Muscle of back (tissue), 11 donors: ENCODE measurements around the gene CDK19. TPM values are rescaled to one million over a fixed set of nuclear protein-coding genes. Genes with fewer than 3 reads are reported as not detected.

Experiments
- DNase-seq, 3 donors: peaks; one replicate each; pipeline versions ENCODE4 v3.0.0 to v3.0.0-alpha.2; 2013
- polyA plus RNA-seq, 10 donors: library from polyadenylated mRNA; unstranded; fragments of 120-200 nt; gene quantifications; one replicate each; pipeline ENCODE4 v1.2.1, GENCODE V29; 2013; ENCODE audit not compliant: insufficient read length in 10 of 10

The CDK19 gene
- polyA plus RNA-seq, 10 donors: 12.7 to 22.4 (median 16.0) TPM

DNA sequence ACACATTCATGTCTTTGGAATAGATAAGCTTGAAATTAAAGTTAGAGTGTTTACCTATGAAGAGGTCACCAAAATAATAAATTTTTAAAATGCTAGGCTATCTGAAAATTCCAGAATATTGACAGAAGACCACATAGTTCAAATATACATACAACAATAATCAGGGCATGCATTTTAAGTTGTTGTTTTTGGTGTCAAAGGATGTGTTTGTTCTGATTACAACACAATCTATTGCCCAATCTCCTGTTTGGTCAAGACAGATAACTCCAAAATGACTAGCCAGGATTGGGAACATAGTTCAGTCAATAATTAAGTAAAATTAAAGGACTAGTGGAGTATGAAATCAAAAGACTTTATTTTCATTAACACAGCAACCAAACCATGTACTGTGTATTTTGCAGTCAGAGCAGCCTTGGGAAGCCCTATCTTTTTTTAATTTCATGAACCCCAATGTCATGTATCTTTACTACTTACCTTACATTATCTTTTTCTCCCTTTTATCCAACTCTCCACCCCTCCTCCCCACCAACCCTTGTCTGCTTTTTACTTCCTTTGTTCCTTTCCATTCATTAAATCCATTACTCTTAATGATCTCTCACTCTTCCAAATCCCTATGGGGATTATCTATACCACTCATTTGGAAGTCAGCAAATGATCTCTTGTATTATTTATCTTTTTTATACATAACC, 111.2 kb downstream of the CDK19 start:
- no peak for DNase-seq

- DNase-seq: no peak
Measured at GRCh38 chr6:110703010-110703905, 112.0 kb downstream of the CDK19 start.

DNA sequence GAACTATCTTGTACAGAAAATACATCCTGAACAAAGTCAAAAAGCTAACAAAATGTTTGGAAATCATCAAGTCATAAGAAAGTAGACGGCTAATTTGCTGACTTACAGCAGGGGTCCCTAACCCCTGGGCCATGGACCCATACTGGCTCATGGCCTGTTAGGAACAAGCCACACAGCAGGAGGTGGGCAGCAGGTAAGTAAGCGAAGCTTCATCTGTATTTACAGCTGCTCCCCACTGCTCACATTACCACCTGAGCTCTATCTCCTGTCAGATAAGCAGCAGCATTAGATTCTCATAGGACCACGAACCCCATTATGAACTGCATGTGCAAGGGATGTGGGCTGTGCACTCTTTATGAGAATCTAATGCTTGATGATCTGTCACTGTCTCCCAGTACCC, 115.5 kb downstream of the CDK19 start:
- no peak for DNase-seq

GRCh38 chr6:110693994-110694393, 121.3 kb downstream of the CDK19 start:
- DNase-seq: no peak

- no peak for DNase-seq
Measured at GRCh38 chr6:110693296-110693695, 122.0 kb downstream of the CDK19 start.

GRCh38 chr6:110690916-110691315, 124.4 kb downstream of the CDK19 start:
- no peak for DNase-seq

DNA sequence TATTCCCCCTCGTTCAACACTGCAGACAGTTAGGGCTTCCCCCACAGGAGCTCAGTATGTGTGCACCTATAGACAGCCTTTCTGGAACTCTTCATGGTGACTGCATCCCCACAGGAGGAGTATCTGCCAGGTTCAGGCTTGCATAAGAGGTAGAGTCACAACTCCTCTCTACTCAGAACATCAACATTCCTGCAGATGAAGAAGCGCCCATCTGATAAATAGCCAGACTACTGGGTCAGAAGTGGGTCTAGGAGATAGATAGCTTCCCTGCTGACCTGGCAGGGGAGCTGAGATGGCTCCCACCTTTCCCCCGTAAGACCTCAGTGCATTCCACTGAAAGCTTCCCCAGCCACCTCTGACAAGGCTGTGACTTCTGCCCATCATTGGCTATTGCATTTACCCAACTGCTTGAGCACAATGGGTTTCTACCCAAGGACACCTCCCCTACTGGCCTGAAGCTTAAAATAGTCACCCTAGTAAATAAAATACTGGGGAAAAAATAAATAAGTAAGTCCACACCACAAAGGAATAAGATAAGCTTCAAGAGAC, 125.1 kb downstream of the CDK19 start:
- DNase-seq: no peak

DNA sequence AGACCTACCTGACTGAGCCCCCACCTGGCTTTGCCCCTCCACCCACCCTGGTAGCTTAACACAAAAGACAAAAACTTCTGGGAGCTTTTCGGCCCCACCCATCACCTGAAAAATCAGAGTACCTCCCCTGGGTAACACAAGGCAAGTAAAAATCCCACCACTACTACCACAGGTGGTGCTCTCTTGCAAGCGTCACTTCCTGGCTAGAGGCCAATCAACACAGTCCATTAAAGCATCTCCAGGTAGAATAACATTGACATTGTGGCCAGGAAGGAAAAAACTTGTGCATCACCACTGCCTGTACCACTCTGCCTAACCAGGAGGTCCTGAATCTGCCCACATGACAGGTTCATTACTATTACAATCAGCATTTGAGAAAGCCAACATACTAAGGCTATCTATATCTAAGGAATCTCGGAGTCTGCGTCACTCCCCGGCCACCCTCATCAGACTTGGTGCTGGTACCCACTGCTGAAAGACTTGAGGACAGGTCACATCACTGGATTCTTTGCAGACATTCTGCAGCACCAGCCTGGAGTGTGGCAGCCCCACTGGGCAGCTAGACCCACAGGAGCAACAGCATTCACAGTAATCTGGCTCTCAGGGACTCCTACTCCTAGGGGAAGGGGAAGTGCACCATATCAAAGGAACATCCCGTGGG, 125.9 kb downstream of the CDK19 start:
- DNase-seq: no peak

DNA sequence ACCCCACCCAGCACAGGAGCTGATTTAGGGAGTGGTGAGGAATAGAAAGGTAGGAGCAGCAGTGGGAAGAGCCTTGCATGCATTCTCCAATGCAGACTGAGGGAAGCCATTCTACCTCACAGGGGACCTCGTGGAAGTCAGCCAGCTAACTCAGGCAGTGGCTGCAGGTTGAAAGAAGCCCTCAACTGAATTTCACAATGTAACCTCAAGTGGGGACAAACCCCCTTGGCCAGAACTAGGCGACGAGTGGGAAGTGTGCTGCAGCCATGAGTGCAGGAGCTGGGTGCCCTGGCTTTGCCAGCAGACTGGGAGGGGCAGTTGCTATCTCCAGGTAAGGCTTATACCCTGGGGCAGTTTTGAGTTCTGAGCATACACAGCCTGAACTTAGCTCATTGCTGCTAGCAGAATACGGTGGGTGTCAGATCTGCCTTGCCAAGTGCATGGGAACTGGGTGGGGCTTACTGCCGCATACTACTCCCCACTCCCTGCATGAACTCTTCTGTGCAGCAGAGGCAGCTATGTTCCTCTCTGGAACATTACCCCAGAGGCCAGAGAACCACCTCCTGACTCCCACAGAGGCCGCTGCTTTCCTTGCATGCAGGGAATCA, 126.5 kb downstream of the CDK19 start:
- no peak for DNase-seq

DNA sequence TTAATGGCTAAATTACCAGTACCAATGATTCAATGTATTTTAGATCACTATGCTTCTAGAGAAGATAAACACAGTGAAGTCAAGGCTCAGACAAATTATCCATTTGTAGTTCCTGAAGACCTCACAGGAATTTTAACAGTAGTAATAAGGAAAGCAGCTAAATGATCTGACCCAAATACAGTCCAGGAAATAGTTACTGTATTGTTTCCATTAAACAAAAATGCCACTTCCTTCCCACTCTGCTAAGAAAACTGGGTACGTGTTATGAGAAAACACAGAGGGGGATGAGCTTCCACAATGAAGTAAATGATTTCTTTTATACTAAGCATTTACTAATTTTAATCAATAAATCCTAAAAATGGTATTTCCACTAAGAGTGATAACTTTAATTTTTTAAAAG, 127.9 kb downstream of the CDK19 start:
- DNase-seq: no peak

DNA sequence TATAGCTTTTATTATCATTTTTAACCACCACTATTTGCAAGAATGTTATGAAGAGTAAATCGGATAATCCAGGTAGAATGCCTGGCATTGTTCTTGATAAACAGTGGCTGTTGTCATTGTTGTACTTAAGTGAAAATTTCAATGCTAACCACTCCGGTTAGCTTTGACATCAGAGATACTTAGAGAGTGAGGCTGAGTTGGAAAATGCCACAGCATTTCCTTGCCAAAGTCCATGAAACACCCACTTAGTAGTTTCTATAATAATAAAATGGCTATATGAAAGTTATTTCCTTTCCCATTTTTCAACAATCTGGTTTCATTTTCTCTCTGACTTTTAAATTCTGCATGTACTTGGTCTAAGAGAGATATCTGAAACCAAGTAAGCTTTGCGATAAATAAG, 132.0 kb downstream of the CDK19 start:
- DNase-seq: no peak

DNA sequence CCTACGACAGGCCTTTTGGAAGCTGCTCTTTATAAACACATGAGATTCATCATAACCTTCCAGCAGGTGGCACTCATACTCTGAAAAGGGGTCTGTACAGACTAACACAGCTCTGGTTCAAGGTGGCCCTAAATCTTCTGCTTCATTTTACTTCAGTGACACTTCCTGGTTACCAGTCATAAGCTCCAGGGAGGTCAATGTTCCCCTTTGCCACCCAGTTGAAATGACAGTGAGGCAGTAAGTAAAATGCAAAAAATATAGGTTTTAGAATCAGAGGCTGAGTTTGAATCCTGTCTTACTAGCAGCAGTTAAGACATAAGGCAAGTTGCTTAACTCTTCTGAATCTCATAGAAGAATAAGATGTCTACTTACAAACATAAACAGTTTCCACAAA, 132.8 kb downstream of the CDK19 start:
- peak; percentile 76 to 87 (median 79) for DNase-seq

DNA sequence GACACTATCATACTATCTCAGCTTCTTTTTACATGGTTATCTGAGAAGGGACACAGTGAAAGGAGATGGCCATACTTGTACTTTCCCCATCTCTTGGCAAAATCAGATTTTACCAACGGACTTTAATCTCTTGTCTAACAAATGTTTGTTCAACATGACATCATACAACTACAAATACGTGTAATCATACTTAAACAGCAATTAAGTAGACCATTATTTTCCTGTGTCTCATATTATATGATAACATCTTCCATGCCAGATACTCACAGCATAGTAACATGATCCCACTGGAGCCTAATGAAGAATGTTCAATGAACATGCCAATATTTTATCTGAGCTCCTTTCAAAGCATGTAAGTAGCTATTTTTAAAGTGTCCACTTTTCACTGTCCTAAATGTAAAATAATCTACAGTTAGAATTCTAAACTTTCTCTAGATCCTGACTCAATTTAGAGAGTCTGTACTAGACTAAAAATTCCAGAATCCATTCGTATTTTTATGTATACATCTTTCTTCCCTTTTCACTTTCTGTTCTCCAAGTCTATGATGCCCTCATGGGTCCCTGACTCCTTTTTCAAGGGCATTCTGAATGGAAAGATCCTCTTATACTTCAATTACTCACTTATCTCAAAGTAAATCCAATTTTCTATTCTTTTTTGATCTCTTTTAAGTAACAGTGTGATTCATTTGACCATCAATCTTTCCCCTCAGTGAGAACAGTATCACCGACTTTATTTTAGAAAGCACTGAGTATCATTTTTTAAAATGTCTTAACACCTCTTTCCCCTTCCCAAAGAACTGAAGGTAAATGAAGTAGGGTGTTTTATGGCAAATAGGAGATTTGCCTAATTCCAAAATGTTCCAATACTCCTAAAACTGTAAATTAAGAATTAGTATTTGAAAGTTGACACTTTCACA, 133.5 kb downstream of the CDK19 start:
- DNase-seq: no peak

DNA sequence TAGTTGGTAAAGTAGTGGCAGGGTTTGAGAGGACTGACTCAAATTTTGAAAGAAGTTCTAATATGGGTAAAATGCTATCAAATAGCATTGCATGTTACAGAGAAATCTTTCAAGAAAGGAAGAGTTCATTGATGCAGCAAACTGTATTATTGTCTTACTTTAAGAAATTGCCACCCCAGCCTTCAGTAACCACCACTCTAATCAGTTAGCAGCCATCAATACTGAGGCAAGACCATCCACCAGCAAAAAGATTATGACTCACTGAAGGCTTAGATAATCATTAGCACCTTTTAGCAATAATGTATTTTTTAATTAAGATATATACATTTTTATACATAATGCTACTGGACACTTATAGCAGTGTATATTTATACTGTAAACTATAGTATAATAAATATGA, 138.9 kb downstream of the CDK19 start:
- DNase-seq: no peak

DNA sequence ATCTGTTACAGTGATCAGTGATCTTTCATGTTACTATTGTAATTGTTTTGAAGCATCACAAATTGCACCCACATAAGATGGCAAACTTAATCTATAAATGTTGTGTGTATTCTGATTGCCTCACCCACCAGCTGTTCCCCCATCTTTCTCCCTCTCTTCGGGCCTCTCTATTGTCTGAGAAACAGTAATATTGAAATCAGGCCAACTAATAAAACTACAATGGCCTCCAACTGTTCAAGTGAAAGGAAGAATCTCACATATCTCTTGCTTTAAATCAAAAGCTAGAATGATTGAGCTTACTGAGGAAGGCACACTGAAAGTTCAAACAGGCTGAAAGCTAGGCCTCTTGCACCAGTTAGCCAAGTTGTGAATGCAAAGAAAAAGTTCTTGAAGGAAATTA, 141.2 kb downstream of the CDK19 start:
- no peak for DNase-seq

DNA sequence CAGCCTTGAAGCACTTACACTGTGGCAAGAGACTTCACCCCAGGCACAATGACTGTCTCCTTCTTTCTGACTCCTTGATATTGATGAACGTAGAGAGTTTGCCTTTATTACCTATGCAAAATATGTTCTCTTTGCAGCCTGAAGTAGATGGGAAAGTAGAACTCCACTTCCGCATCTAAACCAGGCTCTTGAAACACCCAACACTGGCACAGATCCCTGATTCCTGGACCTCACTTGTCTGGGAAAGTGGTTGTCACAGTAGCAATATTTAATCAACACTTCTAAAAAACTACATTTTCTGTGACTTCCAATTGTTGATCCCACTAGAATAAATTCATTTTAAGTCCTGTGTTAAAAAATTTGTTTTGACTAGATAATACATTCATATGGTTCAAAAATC, 143.1 kb downstream of the CDK19 start:
- DNase-seq: no peak

GRCh38 chr6:110671447-110671846, 143.8 kb downstream of the CDK19 start:
- no peak for DNase-seq

GRCh38 chr6:110665600-110665999, 149.7 kb downstream of the CDK19 start:
- no peak for DNase-seq

GRCh38 chr6:110664933-110665332, 150.3 kb downstream of the CDK19 start:
- no peak for DNase-seq

GRCh38 chr6:110662490-110663211, 152.6 kb downstream of the CDK19 start:
- DNase-seq: peak in 1 of 3 donors; percentile 52
